Measurements from ENCODE around the gene NPHP4. TPM values are rescaled to one million over a fixed set of nuclear protein-coding genes. Genes with fewer than 3 reads are reported as not detected.
A peak's percentile ranks its signal among the peaks of the same experiment; 100 is the strongest.

NPHP4 gene
- total RNA-seq, 1 experiment from 2014 or later = 16.8 TPM

DNA sequence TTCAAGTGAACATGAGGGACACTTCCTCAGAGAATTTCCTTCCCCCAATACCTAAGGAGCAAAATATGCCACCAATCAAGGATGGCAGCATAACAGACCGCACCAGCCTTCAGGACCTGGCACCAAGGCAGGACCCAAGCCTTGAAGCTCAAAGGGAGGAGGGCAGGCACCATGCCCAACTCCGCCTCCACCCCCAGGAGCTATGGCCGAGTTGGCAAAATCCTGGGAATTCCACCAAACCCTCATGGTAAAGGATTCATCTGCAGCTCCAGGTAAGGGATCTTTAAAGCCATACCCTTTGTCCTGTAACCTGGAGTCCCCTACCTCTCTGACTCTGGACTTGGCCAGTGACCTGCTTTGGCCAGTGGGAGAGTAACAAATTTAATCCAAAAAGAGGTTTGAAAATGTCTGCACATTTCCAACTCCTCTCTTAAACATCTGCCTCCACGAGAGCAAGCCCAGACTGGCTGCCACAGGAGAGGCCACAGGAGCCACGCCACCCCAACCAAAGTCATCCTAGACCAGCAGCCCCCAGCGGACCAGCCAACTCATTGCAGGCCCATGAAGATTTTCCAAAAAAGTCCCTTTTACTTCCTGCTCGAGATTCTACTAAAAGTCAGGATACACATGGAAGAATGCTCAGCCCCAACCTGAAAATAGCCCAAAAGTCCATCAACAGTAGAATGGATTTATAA lies 41.9 kb downstream of the NPHP4 start (continued):
- TF ChIP-seq, protein P1, sequence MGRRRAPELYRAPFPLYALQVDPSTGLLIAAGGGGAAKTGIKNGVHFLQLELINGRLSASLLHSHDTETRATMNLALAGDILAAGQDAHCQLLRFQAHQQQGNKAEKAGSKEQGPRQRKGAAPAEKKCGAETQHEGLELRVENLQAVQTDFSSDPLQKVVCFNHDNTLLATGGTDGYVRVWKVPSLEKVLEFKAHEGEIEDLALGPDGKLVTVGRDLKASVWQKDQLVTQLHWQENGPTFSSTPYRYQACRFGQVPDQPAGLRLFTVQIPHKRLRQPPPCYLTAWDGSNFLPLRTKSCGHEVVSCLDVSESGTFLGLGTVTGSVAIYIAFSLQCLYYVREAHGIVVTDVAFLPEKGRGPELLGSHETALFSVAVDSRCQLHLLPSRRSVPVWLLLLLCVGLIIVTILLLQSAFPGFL (CRISPR knock-in tag; IDR thresholded peaks at IDR 0.05; ENCODE audit: borderline replicate concordance) = no peak
- TF ChIP-seq GRHL2 (CRISPR knock-in tag; IDR thresholded peaks at IDR 0.05; ENCODE audit: insufficient replicate concordance, severe bottlenecking) (no peak), MYBL2 (CRISPR knock-in tag; IDR thresholded peaks at IDR 0.05) (no peak), ZNF121 (CRISPR knock-in tag; IDR thresholded peaks at IDR 0.05) (no peak)

DNA sequence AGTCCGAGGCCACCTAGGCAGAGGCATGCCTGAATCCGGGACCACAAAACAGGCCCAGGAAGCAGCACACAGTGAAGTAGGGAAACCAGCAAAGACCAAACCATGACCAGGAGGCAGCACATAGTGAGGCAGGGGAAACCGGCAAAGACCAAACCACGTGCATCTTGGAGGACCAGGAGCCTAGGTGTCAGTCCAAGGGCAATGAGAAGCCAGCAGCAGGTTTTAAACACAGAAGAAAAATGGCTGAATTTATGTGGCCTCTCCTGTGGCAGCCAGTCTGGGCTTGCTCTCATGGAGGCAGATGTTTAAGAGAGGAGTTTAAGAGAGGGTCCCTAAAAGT lies 42.5 kb downstream of the NPHP4 start:
- Mint-ChIP-seq H3K27me3 (ENCODE audit: low read depth) (no peaks in the 10 kb centered on the region), H3K4me3 (no peak overlapping the region), H3K36me3 (no peaks in the 10 kb centered on the region; the same call in none of the 2 replicates), H3K4me1 (no peaks in the 10 kb centered on the region), H3K27ac (no peak overlapping the region), H3K9me3 (no peaks in the 10 kb centered on the region)
- POLR2A ChIA-PET = no interaction called here
- ATAC-seq (no peak), DNase-seq (ENCODE audit: low spot score) (no peak)
- TF ChIP-seq, protein P2, sequence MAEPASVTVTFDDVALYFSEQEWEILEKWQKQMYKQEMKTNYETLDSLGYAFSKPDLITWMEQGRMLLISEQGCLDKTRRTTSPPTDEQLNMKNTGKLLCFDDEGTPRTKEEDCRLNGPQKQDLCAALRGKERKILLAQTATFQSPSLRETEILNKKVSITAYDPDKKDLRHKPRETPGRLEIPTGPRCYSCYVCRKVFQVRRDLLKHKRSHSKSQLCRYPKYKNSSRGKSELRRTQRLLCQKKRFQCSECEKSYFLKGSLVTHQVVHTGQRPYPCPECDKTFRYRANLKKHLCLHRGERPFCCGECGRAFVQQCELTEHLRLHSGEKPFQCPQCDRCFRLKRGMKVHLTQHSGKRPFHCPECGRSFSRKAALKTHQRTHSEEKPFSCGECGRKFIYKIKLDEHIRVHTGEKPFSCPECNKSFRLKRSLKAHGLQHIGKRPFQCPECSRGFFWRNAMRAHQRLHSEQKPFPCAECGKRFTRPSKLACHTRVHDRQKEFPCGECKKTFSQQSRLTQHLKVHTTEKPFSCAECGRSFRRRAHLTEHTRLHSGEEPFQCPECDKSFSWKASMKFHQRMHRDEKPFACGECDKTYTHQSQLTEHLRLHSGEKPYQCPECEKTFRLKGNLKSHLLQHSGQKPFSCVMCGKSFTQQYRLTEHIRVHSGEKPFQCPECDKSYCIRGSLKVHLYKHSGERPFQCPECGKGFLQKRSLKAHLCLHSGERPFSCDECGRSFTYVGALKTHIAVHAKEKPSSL (CRISPR knock-in tag; conservative IDR thresholded peaks at IDR 0.05) = no peak
- no peak for TF ChIP-seq FOXK1 (CRISPR knock-in tag; IDR thresholded peaks at IDR 0.05)
- TF ChIP-seq, protein P3, sequence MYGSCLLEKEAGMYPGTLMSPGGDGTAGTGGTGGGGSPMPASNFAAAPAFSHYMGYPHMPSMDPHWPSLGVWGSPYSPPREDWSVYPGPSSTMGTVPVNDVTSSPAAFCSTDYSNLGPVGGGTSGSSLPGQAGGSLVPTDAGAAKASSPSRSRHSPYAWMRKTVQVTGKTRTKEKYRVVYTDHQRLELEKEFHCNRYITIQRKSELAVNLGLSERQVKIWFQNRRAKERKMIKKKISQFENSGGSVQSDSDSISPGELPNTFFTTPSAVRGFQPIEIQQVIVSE (CRISPR knock-in tag; IDR thresholded peaks at IDR 0.05; ENCODE audit: borderline replicate concordance) = no peak
- CTCF ChIA-PET = interaction anchor here (1.0 to 1.7 kb wide), 5 partner anchors 16 to 85 kb away, joined by 3 to 6 read pairs (median 3); no protein-coding TSS in a partner anchor

DNA sequence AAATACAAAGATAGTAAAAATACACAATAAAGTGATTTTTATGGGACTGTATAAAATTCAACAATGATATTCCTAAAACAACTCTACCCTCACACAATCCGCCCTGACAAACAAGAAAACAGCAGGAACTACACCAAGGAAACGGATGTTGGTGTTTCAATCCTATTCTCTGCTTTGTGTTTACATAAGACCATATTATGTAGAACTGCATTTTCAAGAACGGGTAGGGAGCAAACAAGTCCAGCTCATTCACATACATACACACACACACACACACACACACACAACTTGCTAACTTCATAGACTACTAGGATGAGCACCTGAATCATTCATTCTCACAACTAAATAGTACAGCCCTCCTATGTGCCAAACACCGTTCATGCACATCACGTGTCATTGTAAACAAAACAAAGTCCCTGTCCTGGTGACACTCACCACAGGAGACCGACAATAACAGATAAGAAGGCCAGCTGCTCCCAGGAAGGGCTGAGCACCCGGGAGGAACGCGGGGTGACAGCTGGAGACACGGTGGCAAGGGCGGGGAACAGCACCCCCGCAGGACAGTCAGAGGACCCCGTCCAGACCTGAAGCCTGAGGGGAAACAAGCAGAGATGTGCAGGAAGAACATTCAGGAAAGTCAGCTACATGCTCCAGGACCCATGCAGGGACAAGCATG lies 43.0 kb downstream of the NPHP4 start:
- H3K4me1 Mint-ChIP-seq = no peaks in the 10 kb centered on the region
- no peaks in the 10 kb centered on the region for H3K27me3 Mint-ChIP-seq (ENCODE audit: low read depth)
- DNase-seq (ENCODE audit: low spot score) (no peak), ATAC-seq (peak; percentile 55)
- H3K4me3 Mint-ChIP-seq = no peak overlapping the region
- no peaks in the 10 kb centered on the region; the same call in none of the 2 replicates for H3K36me3 Mint-ChIP-seq
- H3K9me3 Mint-ChIP-seq = no peaks in the 10 kb centered on the region
- TF ChIP-seq, protein P4, sequence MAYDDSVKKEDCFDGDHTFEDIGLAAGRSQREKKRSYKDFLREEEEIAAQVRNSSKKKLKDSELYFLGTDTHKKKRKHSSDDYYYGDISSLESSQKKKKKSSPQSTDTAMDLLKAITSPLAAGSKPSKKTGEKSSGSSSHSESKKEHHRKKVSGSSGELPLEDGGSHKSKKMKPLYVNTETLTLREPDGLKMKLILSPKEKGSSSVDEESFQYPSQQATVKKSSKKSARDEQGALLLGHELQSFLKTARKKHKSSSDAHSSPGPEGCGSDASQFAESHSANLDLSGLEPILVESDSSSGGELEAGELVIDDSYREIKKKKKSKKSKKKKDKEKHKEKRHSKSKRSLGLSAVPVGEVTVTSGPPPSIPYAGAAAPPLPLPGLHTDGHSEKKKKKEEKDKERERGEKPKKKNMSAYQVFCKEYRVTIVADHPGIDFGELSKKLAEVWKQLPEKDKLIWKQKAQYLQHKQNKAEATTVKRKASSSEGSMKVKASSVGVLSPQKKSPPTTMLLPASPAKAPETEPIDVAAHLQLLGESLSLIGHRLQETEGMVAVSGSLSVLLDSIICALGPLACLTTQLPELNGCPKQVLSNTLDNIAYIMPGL (CRISPR knock-in tag; IDR thresholded peaks at IDR 0.05) = no peak
- TF ChIP-seq, protein P5, sequence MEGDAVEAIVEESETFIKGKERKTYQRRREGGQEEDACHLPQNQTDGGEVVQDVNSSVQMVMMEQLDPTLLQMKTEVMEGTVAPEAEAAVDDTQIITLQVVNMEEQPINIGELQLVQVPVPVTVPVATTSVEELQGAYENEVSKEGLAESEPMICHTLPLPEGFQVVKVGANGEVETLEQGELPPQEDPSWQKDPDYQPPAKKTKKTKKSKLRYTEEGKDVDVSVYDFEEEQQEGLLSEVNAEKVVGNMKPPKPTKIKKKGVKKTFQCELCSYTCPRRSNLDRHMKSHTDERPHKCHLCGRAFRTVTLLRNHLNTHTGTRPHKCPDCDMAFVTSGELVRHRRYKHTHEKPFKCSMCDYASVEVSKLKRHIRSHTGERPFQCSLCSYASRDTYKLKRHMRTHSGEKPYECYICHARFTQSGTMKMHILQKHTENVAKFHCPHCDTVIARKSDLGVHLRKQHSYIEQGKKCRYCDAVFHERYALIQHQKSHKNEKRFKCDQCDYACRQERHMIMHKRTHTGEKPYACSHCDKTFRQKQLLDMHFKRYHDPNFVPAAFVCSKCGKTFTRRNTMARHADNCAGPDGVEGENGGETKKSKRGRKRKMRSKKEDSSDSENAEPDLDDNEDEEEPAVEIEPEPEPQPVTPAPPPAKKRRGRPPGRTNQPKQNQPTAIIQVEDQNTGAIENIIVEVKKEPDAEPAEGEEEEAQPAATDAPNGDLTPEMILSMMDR (IDR thresholded peaks at IDR 0.05) = peak; percentile 21; the same call in 1 of the 2 replicates
- CTCF ChIA-PET = interaction anchor here (1.0 to 1.7 kb wide), 5 partner anchors 16 to 86 kb away, joined by 3 to 6 read pairs (median 3); no protein-coding TSS in a partner anchor
- H3K27ac Mint-ChIP-seq = no peak overlapping the region; the same call in 1 of the 2 replicates
- POLR2A ChIA-PET = no interaction called here

DNA sequence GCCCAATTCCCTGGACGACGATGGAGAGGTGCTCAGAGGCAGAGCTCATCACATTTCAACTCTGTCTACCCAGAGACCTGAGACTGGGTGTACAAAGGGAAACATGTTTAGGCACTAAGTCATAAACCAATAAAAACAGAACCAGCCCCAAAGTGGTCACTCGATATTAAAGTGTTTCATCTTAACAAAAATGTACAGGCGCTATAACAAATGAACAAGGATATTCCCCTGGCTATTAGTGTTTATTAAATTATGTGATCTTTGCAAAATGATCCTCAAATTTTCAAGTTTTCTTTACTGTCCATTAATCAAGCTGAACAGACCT lies 43.6 kb downstream of the NPHP4 start:
- CTCF ChIA-PET = no interaction called here
- H3K4me1 Mint-ChIP-seq = no peaks in the 10 kb centered on the region
- no peak overlapping the region for H3K4me3 Mint-ChIP-seq
- DNase-seq (ENCODE audit: low spot score) = no peak
- no peak overlapping the region for H3K27ac Mint-ChIP-seq
- H3K36me3 Mint-ChIP-seq = no peaks in the 10 kb centered on the region; the same call in none of the 2 replicates
- no peaks in the 10 kb centered on the region for H3K9me3 Mint-ChIP-seq
- POLR2A ChIA-PET = no interaction called here
- no peak for ATAC-seq
- no peaks in the 10 kb centered on the region for H3K27me3 Mint-ChIP-seq (ENCODE audit: low read depth)
- no peak for TF ChIP-seq ZNF416 (CRISPR knock-in tag; IDR thresholded peaks at IDR 0.05)
- TF ChIP-seq, protein P6, sequence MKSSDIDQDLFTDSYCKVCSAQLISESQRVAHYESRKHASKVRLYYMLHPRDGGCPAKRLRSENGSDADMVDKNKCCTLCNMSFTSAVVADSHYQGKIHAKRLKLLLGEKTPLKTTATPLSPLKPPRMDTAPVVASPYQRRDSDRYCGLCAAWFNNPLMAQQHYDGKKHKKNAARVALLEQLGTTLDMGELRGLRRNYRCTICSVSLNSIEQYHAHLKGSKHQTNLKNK (CRISPR knock-in tag; IDR thresholded peaks at IDR 0.05) = no peak
- TF ChIP-seq SMAD3 (CRISPR knock-in tag; IDR thresholded peaks at IDR 0.05; ENCODE audit: borderline replicate concordance) = no peak
- TF ChIP-seq, protein P4 (CRISPR knock-in tag; IDR thresholded peaks at IDR 0.05) = no peak
- TF ChIP-seq NFYB (CRISPR knock-in tag; conservative IDR thresholded peaks at IDR 0.05; ENCODE audit: low read depth) = no peak
- TF ChIP-seq, protein P2 (CRISPR knock-in tag; conservative IDR thresholded peaks at IDR 0.05) = no peak
- no peak for TF ChIP-seq ZNF232 (CRISPR knock-in tag; IDR thresholded peaks at IDR 0.05)
